Small intestine (tissue), 7 donors: ENCODE data around the gene CCDC63. TPM values are rescaled to one million over a fixed set of nuclear protein-coding genes. Genes with fewer than 3 reads are reported as not detected.

Experiments
- DNase-seq, 2 donors: peaks; one replicate each; pipeline versions ENCODE4 v3.0.0 to v3.0.0-alpha.2; 2013
- FAIRE-seq: peaks from 2 replicates; lab custom pipeline; 2012; peaks lifted over from hg19 to GRCh38; lab: Jason Lieb, UNC
- H3K27ac ChIP-seq, 3 donors: one replicate each; pipeline ENCODE4 v1.5.1; 2013; ENCODE audit warnings: low read length in 2 of 3, mild to moderate bottlenecking in 2 of 3, control low read depth in 1 of 3, inconsistent platforms in 1 of 3, low read depth in 1 of 3, moderate library complexity in 1 of 3
- H3K27me3 ChIP-seq, 3 donors: one replicate each; pipeline ENCODE4 v1.6.1; 2013; ENCODE audit warnings: low read length in 3 of 3, inconsistent platforms in 1 of 3; ENCODE audit not compliant: control insufficient read depth in 3 of 3, insufficient read depth in 3 of 3
- H3K36me3 ChIP-seq, 3 donors: one replicate each; pipeline ENCODE4 v1.6.1; 2013; ENCODE audit warnings: low read length in 3 of 3, inconsistent platforms in 1 of 3, low read depth in 1 of 3, mild to moderate bottlenecking in 1 of 3, moderate library complexity in 1 of 3; ENCODE audit not compliant: control insufficient read depth in 3 of 3, insufficient read depth in 2 of 3
- H3K4me1 ChIP-seq, 3 donors: one replicate each; pipeline ENCODE4 v1.6.1; 2013; ENCODE audit warnings: low read length in 2 of 3, inconsistent platforms in 1 of 3, low read depth in 1 of 3, mild to moderate bottlenecking in 1 of 3, moderate library complexity in 1 of 3; ENCODE audit not compliant: control insufficient read depth in 3 of 3, insufficient read depth in 2 of 3
- H3K4me3 ChIP-seq, 3 donors: one replicate each; pipeline ENCODE4 v1.5.1; 2013; ENCODE audit warnings: low read length in 3 of 3, control low read depth in 1 of 3, inconsistent platforms in 1 of 3, low read depth in 1 of 3, mild to moderate bottlenecking in 1 of 3, moderate library complexity in 1 of 3
- H3K9me3 ChIP-seq, 2 donors: one replicate each; pipeline ENCODE4 v1.6.1; 2013; ENCODE audit warnings: low read depth in 1 of 2, low read length in 1 of 2; ENCODE audit not compliant: control insufficient read depth in 2 of 2, insufficient read depth in 1 of 2
- WGBS, 3 donors: extraction: QIAGEN DNeasy Blood & Tissue Kit; methylation state at CpG; one replicate each; pipeline ENCODE4 v1.1.7; 2013; 5-methylcytosine and 5-hydroxymethylcytosine counted together
- polyA plus RNA-seq, 4 donors: library from polyadenylated mRNA; stranded (reverse) in 3 of 4; unstranded in 1 of 4; fragments of 200-250 nt in 3 of 4; fragments of 120-200 nt in 1 of 4; gene quantifications; one replicate each; pipeline versions ENCODE4 v1.2.1 to v1.2.3, GENCODE V29; 2013
- donor health status: healthy with polysubstance abuse.
- donor health status: control.
- donor health status: control.
- donor health status: Bipolar disorder and iron deficiency.
- donor health status: healthy.

CCDC63 gene
- polyA plus RNA-seq, 4 donors = not detected

DNA sequence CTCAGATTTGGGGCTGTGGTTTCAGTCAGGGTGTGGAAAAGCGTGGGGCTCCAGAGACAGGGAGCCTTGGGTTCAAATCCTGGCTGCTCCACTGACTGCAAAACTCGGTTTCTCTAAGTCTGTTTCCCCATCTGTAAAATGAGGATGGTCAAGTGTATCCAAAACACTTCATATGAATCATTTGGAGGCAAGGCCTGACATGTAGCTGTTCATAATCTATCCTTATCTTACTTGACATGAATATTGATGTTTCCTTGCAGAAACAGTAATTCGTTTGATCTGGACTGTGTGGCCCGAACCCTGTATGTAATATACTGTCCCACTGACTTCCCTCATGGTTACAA is 1.5 kb upstream of the CCDC63 start:
- FAIRE-seq (no peak), DNase-seq (no peak)
- WGBS, 3 donors = 67 to 79% (median 68%) methylated on average over 4 of the region's 4 CpGs
- Histone ChIP-seq H3K27me3 (peaks cover 0 to 27% (median 0%) of the 10 kb centered on the region in 3 donors), H3K4me1 (no peaks in the 10 kb centered on the region), H3K27ac (no peak overlapping the region), H3K4me3 (no peak overlapping the region), H3K9me3 (no peaks in the 10 kb centered on the region), H3K36me3 (no peaks in the 10 kb centered on the region)

DNA sequence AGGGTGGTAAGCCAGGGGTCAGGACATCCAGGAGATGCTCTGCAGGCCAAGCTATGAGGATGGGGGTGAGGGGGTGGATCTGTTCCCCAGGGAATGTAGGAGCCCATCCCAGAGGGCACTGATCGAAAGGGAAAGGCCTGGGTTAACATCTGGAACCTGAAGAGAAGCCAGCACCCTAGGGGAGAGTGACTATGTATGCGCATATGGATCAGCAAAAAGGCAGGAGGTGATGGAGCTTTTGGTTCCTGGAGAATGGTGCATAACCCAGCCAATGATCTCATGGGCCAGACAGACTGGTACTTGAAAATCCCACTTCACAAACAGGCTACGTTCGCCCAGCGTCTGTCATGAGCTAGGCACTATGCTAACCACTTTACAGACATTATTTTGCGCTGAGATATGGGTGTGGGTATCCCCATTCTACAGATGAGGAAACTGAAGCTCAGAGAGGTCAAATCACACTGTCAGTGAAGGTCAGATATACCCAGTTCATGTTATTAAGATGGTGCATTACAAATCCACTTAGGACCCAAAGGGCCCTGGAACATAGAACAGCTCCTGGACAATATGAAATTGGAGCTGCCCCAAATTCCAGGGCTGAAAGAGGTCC is 1.6 kb downstream of the CCDC63 start:
- FAIRE-seq (no peak), DNase-seq (no peak)
- Histone ChIP-seq H3K27ac (no peak overlapping the region), H3K9me3 (no peaks in the 10 kb centered on the region), H3K4me1 (no peaks in the 10 kb centered on the region), H3K27me3 (peaks cover 0 to 27% (median 0%) of the 10 kb centered on the region in 3 donors), H3K36me3 (no peaks in the 10 kb centered on the region), H3K4me3 (no peak overlapping the region)
- WGBS, 3 donors = 92 to 95% (median 93%) methylated on average over 6 of the region's 6 CpGs

DNA sequence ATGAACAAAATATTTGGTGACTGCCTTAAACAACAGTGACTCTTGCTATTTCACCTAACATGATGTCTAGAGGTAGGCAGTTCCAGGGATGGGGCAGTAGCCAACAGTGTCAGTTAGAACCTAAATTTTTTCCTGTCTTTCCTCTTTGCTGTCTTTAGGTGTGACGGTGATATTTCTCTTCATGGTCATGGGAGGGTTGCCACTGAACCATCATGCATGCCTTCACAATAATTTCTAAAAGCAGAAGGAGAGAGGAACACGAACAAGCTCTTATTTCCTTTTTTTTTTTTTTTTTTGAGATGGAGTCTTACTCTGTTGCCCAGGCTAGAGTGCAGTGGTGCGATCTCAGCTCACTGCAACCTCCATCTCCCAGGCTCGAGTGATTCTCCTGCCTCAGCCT is 2.4 kb downstream of the CCDC63 start:
- peaks cover 0 to 26% (median 0%) of the 10 kb centered on the region in 3 donors for H3K27me3 ChIP-seq
- no peaks in the 10 kb centered on the region for H3K36me3 ChIP-seq
- no peaks in the 10 kb centered on the region for H3K9me3 ChIP-seq
- H3K4me1 ChIP-seq = no peaks in the 10 kb centered on the region
- WGBS, 3 donors = 60 to 87% (median 74%) methylated on average over 4 of the region's 4 CpGs
- no peak overlapping the region for H3K4me3 ChIP-seq
- H3K27ac ChIP-seq = no peak overlapping the region
- FAIRE-seq (no peak), DNase-seq (no peak)

DNA sequence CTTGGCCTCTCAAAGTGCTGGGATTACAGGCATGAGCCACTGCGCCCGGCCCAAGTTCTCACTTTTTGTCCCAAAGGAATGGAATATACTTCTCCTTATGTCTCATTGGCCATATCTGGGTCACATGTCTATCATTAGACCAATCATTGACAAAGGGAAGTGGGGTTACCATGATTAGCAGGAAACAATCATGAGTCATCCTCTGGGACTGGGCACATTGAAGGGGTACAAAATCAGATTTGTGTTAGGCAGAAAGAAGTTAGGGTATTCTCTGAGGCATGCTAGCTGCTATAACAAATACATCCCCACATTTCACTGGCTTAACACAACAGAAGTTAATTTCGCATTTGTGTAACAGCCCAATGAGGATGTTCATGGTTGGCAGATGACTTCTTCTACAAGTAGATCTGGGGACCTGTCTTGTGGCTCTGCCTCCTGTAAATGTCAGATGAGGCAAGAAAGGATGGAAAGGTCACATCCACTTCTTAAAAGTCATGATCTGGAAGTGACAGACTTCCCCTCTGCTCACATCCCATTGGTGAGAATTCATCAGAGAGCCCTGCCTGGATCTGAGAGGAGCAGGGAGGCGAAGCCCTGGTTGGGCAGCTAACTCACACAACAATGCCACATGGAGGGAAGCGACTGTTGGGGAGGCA is 3.1 kb downstream of the CCDC63 start:
- FAIRE-seq (no peak), DNase-seq (no peak)
- Histone ChIP-seq H3K27me3 (peaks cover 0 to 23% (median 0%) of the 10 kb centered on the region in 3 donors), H3K36me3 (no peaks in the 10 kb centered on the region), H3K4me3 (no peak overlapping the region), H3K9me3 (no peaks in the 10 kb centered on the region), H3K4me1 (no peaks in the 10 kb centered on the region), H3K27ac (no peak overlapping the region)
- 89 to 92% (median 92%) methylated on average over 5 of the region's 5 CpGs for WGBS, 3 donors

- no peak for FAIRE-seq
- no peak for DNase-seq
- Histone ChIP-seq H3K27ac (no peak overlapping the region), H3K4me1 (no peaks in the 10 kb centered on the region), H3K27me3 (peaks cover 0 to 20% (median 0%) of the 10 kb centered on the region in 3 donors), H3K9me3 (no peaks in the 10 kb centered on the region), H3K36me3 (no peaks in the 10 kb centered on the region), H3K4me3 (no peak overlapping the region)
- WGBS, 3 donors = 66 to 78% (median 74%) methylated on average over 5 of the region's 5 CpGs
Observed at GRCh38 chr12:110850762-110851161, 4.0 kb downstream of the CCDC63 start.

DNA sequence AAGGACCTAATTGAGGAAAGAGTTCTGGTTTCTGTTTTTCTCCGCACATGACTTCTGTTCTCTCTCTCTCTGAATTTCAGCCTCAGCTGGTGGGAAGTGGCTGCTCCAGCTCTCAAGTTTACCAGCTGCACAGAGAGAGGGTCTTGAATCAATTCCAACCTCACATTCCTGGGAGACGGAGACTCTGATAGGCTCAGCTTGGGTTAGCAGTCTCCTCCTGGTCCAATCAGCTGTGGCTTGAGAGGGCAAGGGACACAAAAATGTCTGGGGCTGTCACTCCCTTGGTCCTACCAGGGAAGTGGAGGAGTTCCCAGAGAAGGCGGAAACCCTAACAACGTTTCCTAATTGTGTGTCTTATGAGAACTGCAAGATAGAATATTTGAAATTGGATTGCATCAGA is 7.0 kb downstream of the CCDC63 start:
- Histone ChIP-seq H3K4me3 (no peak overlapping the region), H3K4me1 (no peaks in the 10 kb centered on the region), H3K36me3 (no peaks in the 10 kb centered on the region), H3K27me3 (no peaks in the 10 kb centered on the region), H3K27ac (peak overlapping the region in 1 of 3 donors; percentile 2), H3K9me3 (no peaks in the 10 kb centered on the region)
- FAIRE-seq (no peak), DNase-seq (peak in 1 of 2 donors; percentile 30)
- WGBS, 3 donors = 60 to 65% (median 61%) methylated on average over 4 of the region's 4 CpGs

DNA sequence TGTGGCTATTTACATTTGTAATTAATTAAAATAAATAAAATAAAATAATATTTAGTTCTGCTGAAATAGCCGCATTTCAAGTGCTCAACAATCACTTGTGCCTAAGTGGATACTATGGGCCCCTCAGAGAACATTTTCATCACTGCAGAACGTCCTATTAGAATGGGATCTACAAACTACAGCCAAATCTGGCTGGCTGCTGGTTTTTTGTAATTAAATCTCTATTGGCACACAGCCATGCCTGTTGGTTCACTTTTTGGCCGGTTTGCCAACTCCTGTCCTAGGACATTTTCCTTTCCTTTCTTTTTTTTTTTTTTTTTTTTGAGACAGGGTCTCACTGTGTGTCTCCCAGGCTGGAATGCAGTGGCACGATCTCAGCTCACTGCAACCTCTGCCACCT is 9.8 kb downstream of the CCDC63 start:
- DNase-seq = no peak
- no peaks in the 10 kb centered on the region for H3K4me1 ChIP-seq
- no peaks in the 10 kb centered on the region for H3K36me3 ChIP-seq
- 72 to 85% (median 76%) methylated on average over 4 of the region's 4 CpGs for WGBS, 3 donors
- no peaks in the 10 kb centered on the region for H3K9me3 ChIP-seq
- no peak overlapping the region for H3K4me3 ChIP-seq
- no peak for FAIRE-seq
- H3K27ac ChIP-seq = no peak overlapping the region
- no peaks in the 10 kb centered on the region for H3K27me3 ChIP-seq

- 76 to 83% (median 78%) methylated on average over 5 of the region's 5 CpGs for WGBS, 3 donors
- no peaks in the 10 kb centered on the region for H3K4me1 ChIP-seq
- no peak overlapping the region for H3K27ac ChIP-seq
- no peak overlapping the region for H3K4me3 ChIP-seq
- DNase-seq = no peak
- no peaks in the 10 kb centered on the region for H3K36me3 ChIP-seq
- H3K9me3 ChIP-seq = no peaks in the 10 kb centered on the region
- H3K27me3 ChIP-seq = no peaks in the 10 kb centered on the region
- FAIRE-seq = no peak
Observed at GRCh38 chr12:110857528-110857927, 10.7 kb downstream of the CCDC63 start.
